ENCODE measurements around the gene PRKCB.
"Not testable (repeated sequence)": the region's sequence is repeated elsewhere in the genome, so short reads cannot be mapped to it uniquely, and the experiment has no call there.

Gene PRKCB

GRCh38 chr16:23907457-23907902, 71.7 kb downstream of the PRKCB start:
- TF ChIP-seq CTCF (IDR thresholded peaks at IDR 0.05), result no peak
- no peak overlapping the region for H3K4me3 ChIP-seq (ENCODE audit: low read depth in 1 of 2, low read length in 1 of 2)

GRCh38 chr16:23907903-23908302, 72.1 kb downstream of the PRKCB start:
- Histone ChIP-seq H3K9me3 (no peaks in the 10 kb centered on the region), H3K27ac (no peak overlapping the region), H3K27me3 (no peaks in the 10 kb centered on the region), H3K4me1 (ENCODE audit: control insufficient read depth in 1 of 2, insufficient read depth in 1 of 2, low read depth in 1 of 2, low read length in 1 of 2) (peaks cover 0 to 14% of the 10 kb centered on the region in 2 experiments), H3K4me3 (ENCODE audit: low read depth in 1 of 2, low read length in 1 of 2) (no peak overlapping the region), H3K36me3 (no peaks in the 10 kb centered on the region)
- TF ChIP-seq CTCF (IDR thresholded peaks at IDR 0.05), result no peak

More at GRCh38 chr16:23907457-23907902, 71.7 kb downstream of the PRKCB start:
- Histone ChIP-seq H3K4me1 (ENCODE audit: control insufficient read depth in 1 of 2, insufficient read depth in 1 of 2, low read depth in 1 of 2, low read length in 1 of 2) (peaks cover 0 to 14% of the 10 kb centered on the region in 2 experiments), H3K27ac (no peak overlapping the region), H3K9me3 (no peaks in the 10 kb centered on the region), H3K36me3 (no peaks in the 10 kb centered on the region), H3K27me3 (no peaks in the 10 kb centered on the region)

- Histone ChIP-seq H3K9me3 (no peaks in the 10 kb centered on the region), H3K4me3 (ENCODE audit: low read depth in 1 of 2, low read length in 1 of 2) (no peak overlapping the region), H3K4me1 (ENCODE audit: control insufficient read depth in 1 of 2, insufficient read depth in 1 of 2, low read depth in 1 of 2, low read length in 1 of 2) (peaks cover 1 to 17% of the 10 kb centered on the region in 2 experiments), H3K36me3 (no peaks in the 10 kb centered on the region), H3K27ac (peak overlapping the region; percentile 16), H3K27me3 (no peaks in the 10 kb centered on the region)
- no peak for TF ChIP-seq CTCF (IDR thresholded peaks at IDR 0.05)
Measured at GRCh38 chr16:23908790-23909189, 73.0 kb downstream of the PRKCB start.

GRCh38 chr16:23909792-23910418, 74.1 kb downstream of the PRKCB start:
- no peak for TF ChIP-seq CTCF (IDR thresholded peaks at IDR 0.05)
- peaks cover 4 to 17% of the 10 kb centered on the region in 2 experiments for H3K4me1 ChIP-seq (ENCODE audit: control insufficient read depth in 1 of 2, insufficient read depth in 1 of 2, low read depth in 1 of 2, low read length in 1 of 2)
- H3K27me3 ChIP-seq, result no peaks in the 10 kb centered on the region
- no peak overlapping the region for H3K4me3 ChIP-seq (ENCODE audit: low read depth in 1 of 2, low read length in 1 of 2)
- H3K9me3 ChIP-seq, result no peaks in the 10 kb centered on the region
- H3K36me3 ChIP-seq, result no peaks in the 10 kb centered on the region
- H3K27ac ChIP-seq, result peak overlapping the region; percentile 13

GRCh38 chr16:23914946-23915530, 79.3 kb downstream of the PRKCB start:
- Histone ChIP-seq H3K27me3 (no peaks in the 10 kb centered on the region), H3K9me3 (no peaks in the 10 kb centered on the region), H3K27ac (peak overlapping the region; percentile 15), H3K4me1 (ENCODE audit: control insufficient read depth in 1 of 2, insufficient read depth in 1 of 2, low read depth in 1 of 2, low read length in 1 of 2) (peaks cover 13% of the 10 kb centered on the region in 2 experiments), H3K4me3 (ENCODE audit: low read depth in 1 of 2, low read length in 1 of 2) (no peak overlapping the region), H3K36me3 (no peaks in the 10 kb centered on the region)
- TF ChIP-seq CTCF (IDR thresholded peaks at IDR 0.05), result no peak

- H3K4me3 ChIP-seq (ENCODE audit: low read depth in 1 of 2, low read length in 1 of 2), result not testable (repeated sequence)
- peak overlapping the region; percentile 33 for H3K27ac ChIP-seq
Measured at GRCh38 chr16:23916552-23916951, 80.8 kb downstream of the PRKCB start.

More at GRCh38 chr16:23916552-23916951, 80.8 kb downstream of the PRKCB start:
- H3K36me3 ChIP-seq, H3K27me3 ChIP-seq, H3K9me3 ChIP-seq: not testable (repeated sequence)
- peaks cover 13% of the 10 kb centered on the region in 2 experiments for H3K4me1 ChIP-seq (ENCODE audit: control insufficient read depth in 1 of 2, insufficient read depth in 1 of 2, low read depth in 1 of 2, low read length in 1 of 2)

Measured in neutrophil (primary cell).